ENCODE measurements around the gene TYSND1. TPM values are rescaled to one million over a fixed set of nuclear protein-coding genes. Genes with fewer than 3 reads are reported as not detected.
A peak's percentile ranks its signal among the peaks of the same experiment; 100 is the strongest.
"Not testable (repeated sequence)": the region's sequence is repeated elsewhere in the genome, so short reads cannot be mapped to it uniquely, and the experiment has no call there.

The TYSND1 gene
- total RNA-seq, 4 donors from 2014 or later: 16.7 to 32.4 (median 21.9) TPM

DNA sequence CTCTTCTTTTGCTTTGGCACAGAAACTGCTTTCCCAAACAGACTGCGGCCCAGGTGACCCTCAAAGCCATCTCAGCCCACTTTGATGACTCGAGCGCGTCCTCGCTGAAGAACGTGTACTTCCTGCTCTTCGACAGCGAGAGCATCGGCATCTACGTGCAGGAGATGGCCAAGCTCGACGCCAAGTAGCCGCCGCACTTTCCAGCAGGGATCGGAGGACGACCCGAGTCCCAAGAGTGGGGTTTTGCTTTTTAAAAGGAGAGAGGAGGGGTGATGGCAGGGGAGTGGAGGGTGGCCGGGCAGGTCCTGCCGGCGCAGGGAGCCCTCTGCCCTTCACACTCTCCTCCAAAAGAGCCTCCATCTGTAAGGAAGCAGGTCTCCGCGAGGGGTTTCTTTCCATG is 35.0 kb downstream of the TYSND1 start:
- TF ChIP-seq, protein P1, sequence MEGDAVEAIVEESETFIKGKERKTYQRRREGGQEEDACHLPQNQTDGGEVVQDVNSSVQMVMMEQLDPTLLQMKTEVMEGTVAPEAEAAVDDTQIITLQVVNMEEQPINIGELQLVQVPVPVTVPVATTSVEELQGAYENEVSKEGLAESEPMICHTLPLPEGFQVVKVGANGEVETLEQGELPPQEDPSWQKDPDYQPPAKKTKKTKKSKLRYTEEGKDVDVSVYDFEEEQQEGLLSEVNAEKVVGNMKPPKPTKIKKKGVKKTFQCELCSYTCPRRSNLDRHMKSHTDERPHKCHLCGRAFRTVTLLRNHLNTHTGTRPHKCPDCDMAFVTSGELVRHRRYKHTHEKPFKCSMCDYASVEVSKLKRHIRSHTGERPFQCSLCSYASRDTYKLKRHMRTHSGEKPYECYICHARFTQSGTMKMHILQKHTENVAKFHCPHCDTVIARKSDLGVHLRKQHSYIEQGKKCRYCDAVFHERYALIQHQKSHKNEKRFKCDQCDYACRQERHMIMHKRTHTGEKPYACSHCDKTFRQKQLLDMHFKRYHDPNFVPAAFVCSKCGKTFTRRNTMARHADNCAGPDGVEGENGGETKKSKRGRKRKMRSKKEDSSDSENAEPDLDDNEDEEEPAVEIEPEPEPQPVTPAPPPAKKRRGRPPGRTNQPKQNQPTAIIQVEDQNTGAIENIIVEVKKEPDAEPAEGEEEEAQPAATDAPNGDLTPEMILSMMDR (IDR thresholded peaks at IDR 0.05): no peak
- TF ChIP-seq POLR2A (IDR thresholded peaks at IDR 0.05): no peak
- Histone ChIP-seq H3K27ac (no peak overlapping the region), H3K4me1 (peaks cover 0 to 7% (median 0%) of the 10 kb centered on the region in 3 donors), H3K27me3 (no peaks in the 10 kb centered on the region), H3K9me3 (no peaks in the 10 kb centered on the region), H3K36me3 (peaks cover 6 to 75% (median 18%) of the 10 kb centered on the region in 3 donors), H3K4me3 (no peak overlapping the region)
- no peak for DNase-seq
- WGBS, 2 donors: 94 to 96% methylated on average over 12 to 18 of the region's 22 CpGs
- intact Hi-C loops (cut with DNase I): no loop called here

DNA sequence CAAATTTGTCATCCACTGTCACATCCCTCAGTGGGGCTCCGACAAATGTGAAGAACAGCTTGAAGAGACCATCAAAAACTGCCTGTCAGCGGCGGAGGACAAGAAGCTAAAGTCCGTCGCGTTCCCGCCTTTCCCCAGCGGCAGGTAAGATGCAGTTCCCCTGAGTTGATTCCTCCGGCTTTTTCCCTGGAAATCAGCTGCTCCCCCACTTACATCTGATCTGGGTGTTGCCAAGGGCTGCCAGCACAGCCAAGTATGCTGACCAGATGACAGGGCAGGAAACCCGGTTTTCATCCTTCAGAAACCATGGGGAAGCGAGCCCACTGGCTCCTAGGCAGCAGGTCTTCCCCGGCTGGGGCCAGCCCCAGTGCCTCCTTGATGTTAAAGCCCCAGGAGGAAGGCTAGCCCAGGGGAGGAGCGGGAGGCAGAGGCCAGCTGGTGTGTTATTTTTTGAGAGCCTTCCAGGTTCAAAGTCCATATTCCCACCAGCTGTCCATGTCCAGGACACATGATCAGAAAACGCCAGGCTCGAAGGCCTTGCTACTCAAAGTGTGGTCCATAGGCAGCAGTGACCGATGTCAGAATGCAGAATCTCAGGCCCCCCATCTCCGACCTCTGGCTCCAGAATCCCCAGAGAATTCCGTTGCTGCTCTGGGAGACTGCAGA is 37.3 kb downstream of the TYSND1 start:
- intact Hi-C loops (cut with DNase I): no loop called here
- H3K27me3 ChIP-seq: no peaks in the 10 kb centered on the region
- no peak overlapping the region for H3K27ac ChIP-seq
- WGBS, 2 donors: 84 to 93% methylated on average over 12 to 13 of the region's 18 CpGs
- H3K4me1 ChIP-seq: no peaks in the 10 kb centered on the region
- DNase-seq: no peak
- H3K4me3 ChIP-seq: no peak overlapping the region
- peaks cover 6 to 61% (median 18%) of the 10 kb centered on the region in 3 donors for H3K36me3 ChIP-seq
- no peak for TF ChIP-seq POLR2A (IDR thresholded peaks at IDR 0.05)
- TF ChIP-seq, protein P1 (IDR thresholded peaks at IDR 0.05): no peak
- H3K9me3 ChIP-seq: no peaks in the 10 kb centered on the region

- no peak for TF ChIP-seq POLR2A (IDR thresholded peaks at IDR 0.05)
- TF ChIP-seq, protein P1 (IDR thresholded peaks at IDR 0.05): peak in 3 of 6 experiments; percentile 10 to 36 (median 27)
- DNase-seq: no peak
- Histone ChIP-seq H3K27me3 (no peaks in the 10 kb centered on the region), H3K9me3 (no peaks in the 10 kb centered on the region), H3K4me1 (no peaks in the 10 kb centered on the region), H3K36me3 (peaks cover 0 to 56% (median 3%) of the 10 kb centered on the region in 3 donors), H3K4me3 (no peak overlapping the region), H3K27ac (no peak overlapping the region)
- WGBS, 2 donors: 60 to 79% methylated on average over 8 to 12 of the region's 22 CpGs
- intact Hi-C loops (cut with DNase I): no loop called here
These were observed 39.3 kb downstream of the TYSND1 start for GRCh38 chr10:70106958-70107791.

- 65 to 77% methylated on average over 3 of the region's 3 CpGs for WGBS, 2 donors
- peaks cover 0 to 69% (median 0%) of the 10 kb centered on the region in 3 donors for H3K36me3 ChIP-seq
- H3K4me1 ChIP-seq: no peaks in the 10 kb centered on the region
- no peak for DNase-seq
- no peak overlapping the region for H3K4me3 ChIP-seq
- TF ChIP-seq, protein P1 (IDR thresholded peaks at IDR 0.05): no peak
- no peak for TF ChIP-seq POLR2A (IDR thresholded peaks at IDR 0.05)
- no peak overlapping the region for H3K27ac ChIP-seq
- intact Hi-C loops (cut with DNase I): no loop called here
- no peaks in the 10 kb centered on the region for H3K9me3 ChIP-seq
- H3K27me3 ChIP-seq: no peaks in the 10 kb centered on the region
These were observed 44.8 kb downstream of the TYSND1 start for GRCh38 chr10:70101668-70102067.

- H3K4me3 ChIP-seq; intact Hi-C loops (cut with DNase I); H3K9me3 ChIP-seq; H3K27ac ChIP-seq; H3K4me1 ChIP-seq; DNase-seq; H3K27me3 ChIP-seq: not testable (repeated sequence)
- WGBS, 2 donors: 82 to 84% methylated on average over 11 of the region's 11 CpGs
- peaks cover 0 to 75% (median 0%) of the 10 kb centered on the region in 3 donors for H3K36me3 ChIP-seq
These were observed 45.4 kb downstream of the TYSND1 start for GRCh38 chr10:70101068-70101562.

All from esophagus squamous epithelium (tissue), 5 donors.